DMS 273 treated with DMSO at 0.1 percent for 48 hours (cell line): Measurements from ENCODE around the gene GAP43.
"Not testable (repeated sequence)": the region's sequence is repeated elsewhere in the genome, so short reads cannot be mapped to it uniquely, and the experiment has no call there.

Experiments
- DNase-seq: peaks from one replicate; lab custom pipeline; 2025; lab: John Stamatoyannopoulos, UW

GAP43 gene

DNA sequence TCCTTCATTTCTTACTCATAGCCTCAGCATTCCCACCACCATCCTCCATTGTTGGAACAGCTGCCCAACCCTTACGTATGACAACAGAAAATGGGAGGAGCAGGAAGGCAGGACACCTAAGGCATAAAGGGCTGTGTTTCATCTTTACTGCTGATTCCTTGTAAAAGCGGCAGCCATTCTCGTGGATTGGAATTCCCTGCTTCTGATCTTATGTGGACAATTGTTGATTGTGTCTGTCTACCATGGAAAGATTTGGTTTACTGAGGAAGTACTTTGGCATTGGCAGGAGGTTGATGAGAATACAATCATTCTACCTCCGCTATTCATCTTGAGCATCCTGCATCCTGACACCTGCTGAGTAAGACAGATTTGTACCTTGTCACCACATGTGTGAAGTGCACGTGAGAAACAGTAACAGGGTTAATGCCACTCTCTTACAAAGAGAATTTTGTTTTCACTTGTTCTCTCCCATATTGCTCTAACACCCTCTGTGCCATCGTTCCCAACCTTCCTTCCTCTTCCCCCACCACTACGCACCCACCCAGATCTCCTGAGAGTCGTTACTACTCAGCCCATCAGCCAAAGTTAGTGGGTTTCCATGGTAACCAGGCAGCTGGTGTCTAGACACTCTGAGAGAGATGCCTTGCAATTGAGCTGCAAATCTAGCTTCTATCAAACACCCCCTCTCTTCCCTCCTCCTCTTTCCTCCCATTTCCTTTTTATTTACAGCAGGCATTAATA is 75.7 kb downstream of the GAP43 start:
- peak; percentile 21 for DNase-seq

DNA sequence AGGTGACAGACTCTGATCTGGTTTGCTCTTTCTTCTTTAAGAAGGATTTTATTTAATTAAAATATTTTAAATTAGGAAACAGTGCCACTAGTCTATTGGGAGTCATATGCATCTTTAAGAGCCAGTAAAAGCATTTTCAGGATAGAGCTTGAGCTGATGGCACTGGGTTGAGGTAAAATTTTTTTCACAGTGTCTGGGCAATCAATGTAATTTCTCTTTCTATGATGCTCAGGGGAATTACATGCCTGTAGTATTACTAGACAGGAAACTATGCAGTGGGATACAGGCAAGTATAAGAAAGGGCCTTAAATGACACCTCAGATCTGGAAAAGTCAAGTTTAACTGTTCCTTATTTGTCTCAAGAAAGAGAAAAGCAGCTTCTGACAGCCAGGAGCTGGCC is 76.4 kb downstream of the GAP43 start:
- no peak for DNase-seq

DNA sequence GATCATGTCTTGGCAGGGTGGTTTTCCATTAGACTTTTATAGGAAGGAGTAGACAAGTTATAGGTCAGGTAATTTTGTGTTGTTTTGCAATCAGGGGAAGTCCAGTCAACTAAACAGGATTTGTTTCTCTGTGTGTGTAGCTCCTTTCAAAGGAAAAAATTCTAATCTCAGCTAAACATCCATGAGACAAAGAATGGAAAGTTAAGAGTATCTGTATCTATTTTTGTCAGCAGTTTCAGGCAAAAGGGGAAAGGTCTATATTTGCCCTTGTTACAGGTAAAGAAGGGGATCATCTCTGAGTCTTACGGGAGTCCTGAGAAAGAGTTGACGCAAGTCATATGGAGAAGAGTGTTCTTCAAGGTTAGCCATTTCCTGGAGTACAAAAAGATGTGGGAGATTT is 79.3 kb downstream of the GAP43 start:
- no peak for DNase-seq

DNA sequence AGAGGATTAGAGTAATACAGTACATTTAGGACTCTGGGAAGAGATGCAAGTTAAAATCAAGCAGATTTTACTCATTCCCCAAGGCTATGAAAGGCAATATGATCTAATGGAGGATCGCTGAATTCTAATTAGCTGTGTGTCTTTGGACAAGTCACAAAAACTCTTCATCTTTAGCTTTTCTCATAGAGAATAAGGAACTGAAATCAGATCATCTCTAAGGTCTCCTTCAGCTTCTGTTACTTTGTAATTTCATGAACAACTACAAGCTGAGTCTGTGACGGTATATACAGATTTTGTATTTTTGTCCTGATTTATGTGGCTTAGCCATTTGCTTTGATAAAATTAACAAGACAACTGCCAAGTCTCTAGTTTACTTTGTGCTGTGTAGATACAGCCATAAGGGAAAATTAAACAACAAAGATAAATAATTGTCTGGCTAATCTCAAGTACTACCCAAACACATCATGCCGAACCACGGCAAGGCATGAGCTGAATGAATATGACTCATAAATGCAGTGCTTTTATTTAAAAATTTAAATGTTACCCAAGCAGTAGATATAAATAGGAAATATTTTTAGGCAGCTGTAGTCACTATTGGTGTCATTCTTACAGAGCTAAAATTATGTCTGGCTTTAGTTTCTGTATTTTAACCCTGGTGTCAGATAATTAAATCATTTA is 81.5 kb downstream of the GAP43 start:
- DNase-seq = no peak

DNA sequence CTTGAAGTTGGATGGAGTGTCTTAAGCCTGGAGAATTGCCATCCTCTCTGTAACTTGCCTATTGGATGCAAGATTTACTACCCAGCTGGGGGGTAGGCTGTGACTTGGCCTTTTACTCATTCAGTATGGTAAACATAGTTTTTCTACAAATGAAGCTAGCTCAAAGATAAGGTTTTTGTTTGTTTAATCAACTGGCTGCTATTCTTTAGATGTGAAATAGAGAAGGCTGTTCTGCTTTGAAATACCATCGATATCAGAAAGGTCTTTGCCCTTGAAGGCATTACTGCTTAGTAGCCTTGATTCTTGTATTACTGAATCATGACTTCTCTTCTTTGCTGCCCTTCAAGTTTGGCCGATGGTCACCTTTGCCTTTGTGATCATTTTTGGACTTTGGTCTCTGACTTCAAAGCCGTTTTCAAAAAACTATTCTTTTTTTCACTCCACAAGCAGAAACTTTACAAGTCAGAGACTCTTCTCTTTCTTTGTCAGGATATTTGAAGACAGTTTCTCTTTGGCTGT is 83.1 kb downstream of the GAP43 start:
- no peak for DNase-seq

DNA sequence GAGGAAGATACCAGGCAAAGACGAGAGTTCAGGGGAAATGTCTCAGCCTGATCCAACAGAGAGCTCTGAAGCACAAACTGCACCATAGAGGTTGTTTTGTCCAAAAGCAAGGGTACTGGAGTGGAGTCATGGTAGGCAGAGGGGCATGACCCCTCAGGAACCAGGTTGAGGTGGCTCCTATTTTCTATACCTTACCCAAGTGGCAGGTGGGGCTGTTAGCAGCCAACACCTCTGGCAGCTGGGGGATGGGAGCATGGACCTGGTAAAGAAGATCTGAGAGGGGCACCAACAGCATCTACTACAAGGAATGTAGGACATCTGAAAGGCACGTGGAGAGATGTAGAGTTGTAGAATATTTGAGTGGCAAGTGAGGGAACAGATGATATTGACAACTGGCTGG is 85.2 kb downstream of the GAP43 start:
- DNase-seq = no peak

DNA sequence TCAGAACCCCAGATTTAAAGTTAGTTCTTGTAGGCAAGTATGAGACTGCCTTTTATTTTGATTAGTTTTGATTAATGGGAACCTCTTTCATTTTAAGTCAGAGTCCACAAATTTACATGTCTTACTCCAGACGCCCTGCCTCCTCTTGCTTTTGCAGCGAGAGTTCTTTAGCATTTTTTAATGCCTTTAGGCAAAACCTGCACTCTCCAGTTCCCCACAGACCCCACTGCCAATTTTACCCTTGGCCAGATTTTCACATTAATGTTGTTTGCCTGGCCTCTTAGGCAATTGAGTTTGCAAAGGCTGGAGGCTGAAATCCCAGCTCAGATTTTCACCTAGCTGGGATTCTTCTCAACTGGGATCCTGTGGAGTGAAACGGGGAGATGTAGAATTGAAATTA is 85.8 kb downstream of the GAP43 start:
- DNase-seq = no peak

DNA sequence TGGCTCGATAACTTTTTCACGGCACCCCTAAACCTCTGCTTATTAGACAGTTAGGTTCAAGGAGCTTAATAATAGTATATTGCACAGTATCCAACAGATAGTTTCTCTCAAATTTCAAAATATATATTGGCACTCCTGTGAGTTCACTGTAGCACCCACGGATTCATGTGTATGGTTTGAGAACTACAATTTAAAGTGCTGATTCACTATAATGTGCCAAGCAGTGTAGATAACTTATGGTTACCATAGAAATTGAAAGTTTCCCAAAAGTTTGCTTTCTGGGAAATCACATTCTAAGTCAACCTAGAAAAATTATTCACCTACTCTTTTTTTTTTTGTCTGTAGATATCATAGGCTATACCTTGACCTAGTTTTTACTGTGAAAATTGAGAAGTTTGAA is 86.6 kb downstream of the GAP43 start:
- no peak for DNase-seq

DNA sequence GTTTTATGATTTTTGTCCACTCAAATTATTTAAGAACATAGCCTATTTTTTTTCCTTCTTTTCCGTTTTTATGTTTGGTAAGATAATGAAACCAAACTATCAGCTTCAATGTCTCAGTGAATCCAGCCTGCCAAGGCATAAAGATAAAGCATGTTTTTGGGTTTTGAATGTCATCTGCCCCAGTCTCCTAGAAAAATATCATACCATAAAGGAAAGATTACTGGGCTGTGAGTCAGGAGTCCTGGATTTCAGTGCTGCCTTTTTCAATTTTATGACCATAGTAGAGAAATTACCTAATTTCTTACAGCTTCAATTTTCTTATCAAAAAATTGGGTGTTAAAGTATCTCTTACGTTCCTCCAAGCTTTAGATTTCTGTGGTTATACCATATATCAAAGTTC is 87.5 kb downstream of the GAP43 start:
- no peak for DNase-seq

DNA sequence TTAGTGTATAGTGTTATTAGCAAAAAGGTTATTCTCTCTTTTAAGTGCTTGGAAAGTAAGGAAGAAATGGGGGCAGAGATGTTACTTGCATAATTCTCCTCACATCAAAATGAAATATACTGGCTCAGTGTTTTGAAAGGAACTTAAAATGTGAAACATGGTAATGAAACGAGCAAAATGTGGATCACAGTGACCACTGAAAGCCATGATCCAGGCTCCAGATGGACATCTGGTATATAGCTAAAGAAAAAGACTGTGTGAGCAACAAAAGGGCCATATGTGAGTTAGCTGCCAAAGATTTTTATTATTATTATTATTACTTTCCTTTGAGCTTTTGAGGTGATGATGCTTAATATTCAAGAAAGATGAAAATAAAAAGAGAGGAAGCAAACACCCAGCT is 89.6 kb downstream of the GAP43 start:
- DNase-seq = peak; percentile 42

DNA sequence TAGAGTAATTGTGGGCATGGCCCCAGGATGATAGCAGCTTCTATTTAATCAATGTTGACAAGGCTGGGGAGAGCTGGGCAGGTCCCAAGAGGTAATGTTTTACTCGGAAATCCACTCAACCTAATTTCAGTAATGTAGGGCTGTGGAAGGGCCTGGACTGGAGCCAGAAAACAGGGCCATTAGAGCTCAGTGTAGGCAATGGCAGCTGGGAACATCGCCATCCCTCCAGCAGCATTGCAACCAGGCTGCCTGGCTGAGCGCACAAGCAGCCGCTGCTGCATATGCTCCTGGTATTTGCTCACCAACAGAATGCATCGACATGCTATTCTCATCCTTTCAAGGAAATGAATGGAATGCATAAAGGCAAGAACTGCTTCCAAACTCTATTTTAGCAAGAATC is 90.0 kb downstream of the GAP43 start:
- peak; percentile 77 for DNase-seq

DNA sequence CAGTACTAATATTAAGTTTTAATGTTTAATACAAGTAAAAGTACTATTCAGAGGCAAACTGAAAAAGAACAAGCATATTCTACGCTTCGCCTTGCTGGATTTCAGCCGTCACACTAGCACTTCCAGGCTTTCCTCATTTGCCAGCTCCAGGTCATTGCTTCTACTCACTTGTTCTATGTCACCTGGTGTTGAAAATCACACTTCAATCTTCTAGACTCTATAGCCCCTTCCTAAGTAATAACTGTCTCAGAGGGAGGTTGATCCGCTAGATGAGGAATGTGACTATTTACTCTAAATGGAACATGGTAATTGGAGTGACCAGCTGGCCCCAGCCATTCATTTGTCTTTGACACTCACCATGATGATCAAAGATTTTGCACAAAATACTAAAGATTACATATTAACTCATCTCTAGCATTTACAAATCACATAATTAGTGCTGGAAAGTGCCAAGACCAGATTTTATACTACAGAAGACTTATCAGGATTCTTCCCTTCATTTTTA is 92.0 kb downstream of the GAP43 start:
- DNase-seq = no peak

DNA sequence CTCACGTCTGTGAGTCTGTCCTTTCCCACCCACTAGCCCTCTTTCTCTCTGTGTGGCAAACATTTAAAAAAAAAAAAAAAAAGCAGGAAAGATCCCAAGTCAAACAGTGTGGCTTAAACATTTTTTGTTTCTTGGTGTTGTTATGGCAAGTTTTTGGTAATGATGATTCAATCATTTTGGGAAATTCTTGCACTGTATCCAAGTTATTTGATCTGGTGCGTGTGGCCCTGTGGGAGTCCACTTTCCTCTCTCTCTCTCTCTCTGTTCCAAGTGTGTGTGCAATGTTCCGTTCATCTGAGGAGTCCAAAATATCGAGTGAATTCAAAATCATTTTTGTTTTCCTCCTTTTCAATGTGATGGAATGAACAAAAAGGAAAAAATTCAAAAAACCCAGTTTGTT is 97.7 kb downstream of the GAP43 start:
- DNase-seq = no peak

DNA sequence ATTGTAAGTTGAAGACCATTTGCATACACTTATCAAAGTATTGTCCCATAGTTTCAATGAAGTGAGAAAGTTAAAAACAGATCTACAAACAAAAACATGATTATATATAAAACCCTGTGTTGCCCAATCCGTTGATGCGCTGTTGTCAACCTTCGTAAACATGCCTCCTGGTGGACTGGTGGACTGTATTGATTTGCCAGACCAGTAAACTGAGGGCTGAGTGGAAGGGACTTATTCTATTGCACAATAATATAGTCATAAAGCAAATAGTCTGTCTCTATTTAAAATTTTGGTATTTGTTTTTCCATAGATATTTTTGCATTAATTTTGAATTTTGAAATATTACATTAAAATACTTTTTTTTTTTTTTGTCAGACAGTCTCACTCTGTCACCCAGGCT is 102.5 kb downstream of the GAP43 start:
- no peak for DNase-seq

DNA sequence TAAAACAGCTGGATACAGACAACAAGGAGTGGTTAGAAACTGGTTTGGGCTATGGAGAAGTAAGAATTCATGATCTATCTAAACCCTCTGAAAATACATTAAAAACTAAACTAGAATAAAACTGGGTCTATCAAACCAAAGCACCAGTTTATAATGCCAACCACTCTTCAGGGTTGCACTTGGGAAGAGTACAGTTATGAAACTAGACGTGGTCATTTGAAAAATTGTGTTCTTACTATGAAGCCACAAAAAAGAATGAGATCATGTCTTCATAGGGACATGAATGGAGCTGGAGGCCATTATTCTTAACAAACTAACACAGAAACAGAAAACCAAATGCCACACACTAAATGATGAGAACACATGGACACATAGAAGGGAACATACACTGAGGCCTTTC is 103.8 kb downstream of the GAP43 start:
- no peak for DNase-seq

DNA sequence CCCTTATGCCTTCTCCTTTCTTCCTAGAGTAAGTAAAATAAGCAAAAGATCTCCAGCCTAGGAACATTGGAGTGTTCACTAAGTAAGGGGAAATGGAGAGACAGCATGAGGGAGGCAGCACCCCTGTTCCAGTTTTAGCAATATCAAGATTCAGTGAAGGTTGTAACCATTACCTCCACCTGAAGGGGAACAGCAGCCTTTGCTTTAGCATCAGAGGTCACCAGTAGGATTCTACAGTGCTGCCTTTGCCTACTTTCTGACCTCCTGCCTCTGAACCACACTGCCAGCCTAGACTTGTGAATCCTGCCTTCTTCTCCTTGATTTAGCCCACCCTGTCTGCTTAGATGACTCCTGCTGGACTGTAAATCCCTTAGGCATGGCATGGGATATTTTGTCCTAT is 104.7 kb downstream of the GAP43 start:
- DNase-seq = peak; percentile 1

DNA sequence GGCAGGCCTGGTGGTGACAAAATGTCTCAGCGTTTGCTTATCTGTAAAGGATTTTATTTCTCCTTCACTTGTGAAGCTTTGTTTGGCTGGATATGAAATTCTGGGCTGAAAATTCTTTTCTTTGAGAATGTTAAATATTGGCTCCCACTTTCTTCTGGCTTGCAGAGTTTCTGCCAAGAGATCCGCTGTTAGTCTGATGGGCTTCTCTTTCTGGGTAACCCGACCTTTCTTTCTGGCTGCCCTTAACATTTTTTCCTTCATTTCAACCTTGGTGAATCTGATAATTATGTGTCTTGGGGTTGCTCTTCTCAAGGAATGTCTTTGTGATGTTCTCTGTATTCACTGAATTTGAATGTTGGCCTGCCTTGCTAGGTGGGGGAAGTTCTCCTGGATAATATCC is 113.0 kb downstream of the GAP43 start:
- not testable (repeated sequence) for DNase-seq

DNA sequence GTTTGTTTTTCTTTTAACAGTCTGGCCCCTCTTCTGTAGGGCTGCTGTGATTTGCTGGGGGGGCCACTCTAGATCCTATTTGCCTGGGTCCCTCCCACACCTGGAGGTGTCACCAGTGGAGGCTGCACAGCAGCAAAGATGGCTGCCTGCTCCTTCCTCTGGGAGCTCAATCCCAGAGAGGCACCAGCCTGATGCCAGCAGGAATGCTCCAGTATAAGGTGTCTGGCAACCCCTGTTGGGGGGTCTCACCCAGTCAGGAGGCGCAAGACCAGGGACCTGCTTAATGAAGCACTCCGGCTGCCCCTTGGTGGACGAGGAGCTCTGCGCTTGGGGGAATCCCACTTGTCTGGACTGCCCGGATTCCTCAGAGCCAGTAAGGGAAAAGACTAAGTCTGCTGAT is 118.3 kb downstream of the GAP43 start:
- no peak for DNase-seq

DNA sequence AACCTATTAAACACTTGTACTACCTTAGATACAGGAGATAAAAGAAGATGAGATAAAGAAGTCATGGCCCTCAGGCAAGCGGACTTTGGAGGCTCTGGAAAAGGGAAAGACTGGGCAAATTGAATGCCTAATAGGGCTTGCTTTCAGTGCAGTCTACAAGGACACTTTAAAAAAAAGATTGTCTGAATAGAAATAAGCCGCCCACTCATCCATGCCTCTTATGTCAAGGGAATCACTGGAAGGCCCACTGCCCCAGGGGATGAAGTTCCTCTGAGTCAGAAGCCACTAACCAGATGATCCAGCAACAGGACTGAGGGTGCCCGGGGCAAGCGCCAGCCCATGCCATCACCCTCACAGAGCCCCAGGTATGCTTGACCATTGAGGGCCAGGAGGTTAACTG is 121.2 kb downstream of the GAP43 start:
- DNase-seq = not testable (repeated sequence)

DNA sequence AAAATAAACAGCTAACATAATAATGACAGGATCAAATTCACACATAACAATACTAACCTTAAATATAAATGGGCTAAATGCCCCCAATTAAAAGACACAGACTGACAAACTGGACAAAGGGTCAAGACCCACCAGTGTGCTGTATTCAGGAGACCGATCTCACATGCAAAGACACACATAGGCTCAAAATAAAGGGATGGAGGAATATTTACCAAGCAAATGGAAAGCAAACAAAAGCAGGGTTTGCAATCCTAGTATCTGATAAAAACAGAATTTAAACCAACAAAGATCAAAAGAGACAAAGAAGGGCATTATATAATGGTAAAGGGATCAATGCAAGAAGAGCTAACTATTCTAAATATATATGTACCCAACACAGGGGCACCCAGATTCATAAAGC is 129.7 kb downstream of the GAP43 start:
- DNase-seq = not testable (repeated sequence)

DNA sequence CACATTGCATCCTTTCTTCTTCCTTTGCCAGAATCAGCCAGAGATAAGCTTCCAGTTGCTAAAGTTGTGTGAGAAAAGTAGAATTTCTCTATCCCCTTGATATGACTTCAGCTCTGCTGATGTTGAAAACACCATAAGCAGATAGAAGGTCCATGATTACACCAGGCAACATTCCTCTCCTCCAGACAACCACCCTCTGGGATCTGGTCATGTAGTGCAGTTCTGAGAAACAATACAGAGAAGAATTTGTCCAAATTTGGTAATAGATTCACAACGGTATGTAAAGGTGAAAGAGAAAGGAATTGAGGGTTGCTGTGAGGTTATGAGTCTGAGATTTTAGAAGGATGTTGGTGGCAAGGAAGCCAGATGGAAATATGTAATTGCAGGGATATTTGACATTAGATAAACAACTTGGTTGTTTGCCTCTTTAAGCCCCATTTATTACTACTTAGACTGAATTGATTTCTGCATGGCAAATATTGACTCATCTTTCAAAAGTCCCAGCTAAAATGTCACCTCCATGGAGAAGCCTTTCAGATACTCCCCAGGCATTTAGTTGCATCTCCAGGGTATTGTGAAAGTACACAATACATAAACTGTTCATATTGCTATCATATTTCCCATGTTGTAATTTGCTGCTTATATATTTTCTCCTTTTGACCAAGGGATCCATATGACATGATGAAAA is 134.9 kb downstream of the GAP43 start:
- no peak for DNase-seq

DNA sequence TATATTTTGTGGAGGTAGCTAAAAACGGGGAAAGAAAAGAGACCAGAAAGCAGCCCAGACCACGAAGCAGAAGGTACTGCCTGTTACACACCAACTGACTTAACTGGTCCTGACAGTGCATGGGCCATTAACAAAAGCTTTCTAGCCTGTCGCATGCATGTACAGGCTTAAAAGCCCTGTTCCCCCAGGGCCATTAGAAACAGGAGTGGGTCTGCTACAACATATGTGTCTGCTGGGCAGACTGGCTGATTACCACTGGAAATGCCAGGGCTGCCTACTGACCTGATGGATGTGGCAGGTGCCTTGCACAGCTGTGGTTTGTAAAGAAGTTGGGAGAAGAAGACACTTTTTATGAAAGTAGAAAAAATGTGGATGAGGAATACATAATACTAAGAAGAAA is 137.4 kb downstream of the GAP43 start:
- DNase-seq = no peak

DNA sequence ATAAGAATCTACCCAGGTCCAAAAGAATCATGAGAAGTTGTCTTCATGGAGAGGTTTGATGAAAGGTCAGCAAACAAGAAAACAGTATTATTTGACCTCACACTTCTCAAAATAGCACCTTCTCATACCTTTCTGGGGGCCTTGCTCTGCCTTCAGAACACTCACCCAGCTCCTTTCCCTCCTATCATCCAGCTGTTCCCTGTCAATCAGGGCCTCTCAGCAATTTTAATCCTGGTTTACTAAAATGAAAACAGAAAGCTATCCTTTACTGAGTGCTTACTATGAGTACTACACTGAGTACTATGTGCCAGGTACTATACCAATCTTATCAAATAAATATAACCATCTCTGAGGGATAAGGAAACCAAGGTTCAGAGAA is 138.6 kb downstream of the GAP43 start:
- no peak for DNase-seq
